GM12874 (cell line): Measurements from ENCODE around the gene NPSR1.

ENCODE experiments used
- TF ChIP-seq, protein P1 (sequence below): IDR thresholded peaks from 2 replicates; pipeline ENCODE4 v1.5.1; 2011; ENCODE audit warnings: low read depth, mild to moderate bottlenecking, control low read depth, low read length, moderate library complexity; ENCODE audit not compliant: insufficient read depth

Gene NPSR1

DNA sequence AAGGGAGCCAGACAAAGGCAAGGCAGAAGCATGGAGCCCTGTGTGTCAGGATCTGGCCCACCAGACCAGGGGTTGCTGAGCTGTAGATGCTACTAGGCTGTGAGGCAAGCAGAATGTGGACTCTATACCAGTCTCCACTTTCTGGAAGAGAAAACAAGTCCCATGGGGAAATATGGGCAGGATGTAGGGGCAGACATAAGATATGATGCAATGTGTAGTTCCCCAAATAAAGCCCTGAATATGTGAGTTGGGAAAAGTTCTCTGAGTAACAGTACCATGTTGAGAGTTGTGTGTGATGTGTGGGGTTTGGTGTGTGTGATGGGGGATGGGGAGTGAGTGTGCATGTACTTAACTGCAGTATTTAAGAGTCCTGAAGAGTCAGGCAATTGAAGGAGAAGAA is 62.3 kb downstream of the NPSR1 start:
- TF ChIP-seq, protein P1, sequence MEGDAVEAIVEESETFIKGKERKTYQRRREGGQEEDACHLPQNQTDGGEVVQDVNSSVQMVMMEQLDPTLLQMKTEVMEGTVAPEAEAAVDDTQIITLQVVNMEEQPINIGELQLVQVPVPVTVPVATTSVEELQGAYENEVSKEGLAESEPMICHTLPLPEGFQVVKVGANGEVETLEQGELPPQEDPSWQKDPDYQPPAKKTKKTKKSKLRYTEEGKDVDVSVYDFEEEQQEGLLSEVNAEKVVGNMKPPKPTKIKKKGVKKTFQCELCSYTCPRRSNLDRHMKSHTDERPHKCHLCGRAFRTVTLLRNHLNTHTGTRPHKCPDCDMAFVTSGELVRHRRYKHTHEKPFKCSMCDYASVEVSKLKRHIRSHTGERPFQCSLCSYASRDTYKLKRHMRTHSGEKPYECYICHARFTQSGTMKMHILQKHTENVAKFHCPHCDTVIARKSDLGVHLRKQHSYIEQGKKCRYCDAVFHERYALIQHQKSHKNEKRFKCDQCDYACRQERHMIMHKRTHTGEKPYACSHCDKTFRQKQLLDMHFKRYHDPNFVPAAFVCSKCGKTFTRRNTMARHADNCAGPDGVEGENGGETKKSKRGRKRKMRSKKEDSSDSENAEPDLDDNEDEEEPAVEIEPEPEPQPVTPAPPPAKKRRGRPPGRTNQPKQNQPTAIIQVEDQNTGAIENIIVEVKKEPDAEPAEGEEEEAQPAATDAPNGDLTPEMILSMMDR: no peak

DNA sequence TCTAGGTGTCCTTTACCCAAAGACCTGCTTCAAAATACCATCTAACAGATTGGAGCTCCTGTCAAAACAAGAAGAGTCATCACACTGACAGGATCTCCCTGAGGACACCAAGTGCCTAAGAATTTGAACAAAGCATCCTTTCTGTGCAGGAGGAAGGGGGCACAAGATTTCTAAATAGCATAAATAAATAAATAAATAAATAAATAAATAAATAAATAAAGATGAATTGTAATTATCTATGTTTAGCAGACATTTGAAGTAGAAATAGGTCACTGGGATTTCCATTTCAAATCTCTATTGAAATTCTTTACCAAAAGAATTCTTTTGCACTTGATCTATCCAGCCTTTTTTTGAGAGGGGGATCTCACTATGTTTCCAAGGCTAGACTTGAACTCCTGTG is 65.3 kb downstream of the NPSR1 start:
- TF ChIP-seq, protein P1: no peak

- TF ChIP-seq, protein P1: no peak
Measured at GRCh38 chr7:34723866-34724490, 66.0 kb downstream of the NPSR1 start.

GRCh38 chr7:34726221-34726620 is 68.2 kb downstream of the NPSR1 start:
- TF ChIP-seq, protein P1: no peak

DNA sequence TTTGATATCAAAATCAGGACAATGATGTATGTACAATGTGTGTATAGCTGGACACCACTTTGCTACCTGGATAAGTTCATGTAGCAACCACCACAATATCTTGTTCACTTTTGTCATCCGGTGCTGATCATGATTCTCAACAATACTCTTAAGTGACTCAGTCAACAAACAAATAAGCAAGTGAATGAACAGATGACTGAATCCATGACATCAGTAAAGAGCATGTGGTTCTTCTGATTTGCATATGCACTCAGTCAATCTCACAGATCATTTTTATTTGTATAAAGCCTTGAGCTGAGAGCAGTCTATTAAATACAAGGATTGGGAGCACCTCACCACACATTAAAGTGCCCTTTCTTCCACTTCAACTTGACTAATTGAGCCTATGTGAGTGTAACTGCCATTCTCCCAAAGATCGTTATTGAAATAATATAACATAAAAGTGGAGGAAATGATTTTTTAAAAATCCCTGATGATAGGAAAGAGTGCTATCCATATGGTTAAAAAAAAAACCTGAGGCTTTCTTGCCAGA is 69.5 kb downstream of the NPSR1 start:
- TF ChIP-seq, protein P1: no peak

GRCh38 chr7:34728156-34728555 is 70.1 kb downstream of the NPSR1 start:
- TF ChIP-seq, protein P1: no peak

DNA sequence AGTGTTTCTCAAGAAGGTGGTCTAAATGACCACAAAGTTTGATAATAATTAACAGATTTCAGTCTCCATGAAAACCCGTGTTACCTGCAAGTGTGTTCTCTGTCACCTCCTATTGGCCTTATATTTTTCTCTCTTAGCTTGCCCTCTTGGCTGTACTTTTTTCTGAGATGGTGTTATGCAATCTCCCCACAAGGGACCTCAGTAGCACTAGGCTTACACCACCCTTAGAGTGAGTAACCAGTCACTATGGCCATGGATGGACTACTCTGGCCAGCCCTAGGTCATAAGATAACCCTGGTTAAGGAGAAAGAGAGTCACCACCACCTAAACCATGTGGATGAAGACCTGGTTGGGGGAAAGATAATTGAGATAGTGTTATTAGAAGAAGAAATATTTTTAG is 76.8 kb downstream of the NPSR1 start:
- TF ChIP-seq, protein P1: no peak
